Measurements from ENCODE around the gene TIMELESS. TPM values are rescaled to one million over a fixed set of nuclear protein-coding genes. Genes with fewer than 3 reads are reported as not detected.

Gene TIMELESS
- total RNA-seq, 1 experiment from 2014 or later, result 47.0 TPM

GRCh38 chr12:56431850-56432249, 17.4 kb downstream of the TIMELESS start:
- Histone ChIP-seq H3K36me3 (ENCODE audit: control insufficient read depth in 1 of 2, insufficient read depth in 2 of 2, low read length in 2 of 2) (peaks cover 14 to 30% of the 10 kb centered on the region in 2 experiments; a peak in 3 of 4 replicates), H4K20me1 (ENCODE audit: insufficient read depth) (no peaks in the 10 kb centered on the region), H3K27ac (ENCODE audit: low read depth, low read length) (no peak overlapping the region), H3K9me3 (ENCODE audit: control insufficient read depth in 1 of 2, insufficient read depth in 1 of 2, low read depth in 1 of 2, low read length in 2 of 2) (no peaks in the 10 kb centered on the region), H3K9ac (ENCODE audit: low read length) (no peak overlapping the region), H3K4me3 (replicated peaks in 1 of 2; ENCODE audit: low read depth in 1 of 2, low read length in 2 of 2) (no peak overlapping the region), H3K9me2 (ENCODE audit: insufficient read depth) (no peaks in the 10 kb centered on the region), H3K4me1 (ENCODE audit: control insufficient read depth in 1 of 2, insufficient read depth in 2 of 2, low read length in 2 of 2) (no peaks in the 10 kb centered on the region), H3K79me2 (ENCODE audit: insufficient read depth, low read length) (peaks cover 5% of the 10 kb centered on the region; the same call in 1 of the 2 replicates), H2AFZ (ENCODE audit: low read depth, low read length, poor library complexity, severe bottlenecking) (no peak overlapping the region), H3K4me2 (ENCODE audit: low read length) (no peak overlapping the region), H3K27me3 (ENCODE audit: insufficient read depth, low read length) (no peaks in the 10 kb centered on the region)
- ChIA-PET POLR2A (no interaction called here), RAD21 (ENCODE audit: low non-redundant PET in 1 of 2, low total read pairs in 2 of 2, uncharacterized antibody in 2 of 2, unreplicated experiment in 2 of 2) (no interaction called here), CTCF (no interaction called here)
- ATAC-seq, result no peak
- intact Hi-C loops (cut with micrococcal nuclease), result no loop called here
- TF ChIP-seq CTCF (IDR thresholded peaks at IDR 0.05 in 2 of 3, conservative IDR thresholded peaks at IDR 0.05 in 1 of 3; ENCODE audit: borderline replicate concordance in 1 of 3, insufficient read depth in 1 of 3, low read depth in 2 of 3, low read length in 2 of 3) (no peak), SP1 (IDR thresholded peaks at IDR 0.05; ENCODE audit: low read depth) (no peak), EZH2phosphoT487 (IDR thresholded peaks at IDR 0.05; ENCODE audit: borderline replicate concordance) (no peak), ATF3 (IDR thresholded peaks at IDR 0.05) (no peak), CEBPB (IDR thresholded peaks at IDR 0.05; ENCODE audit: low read depth) (no peak), YY1 (IDR thresholded peaks at IDR 0.05; ENCODE audit: extremely low read depth, insufficient replicate concordance, low read depth, low read length) (no peak), MAX (IDR thresholded peaks at IDR 0.05) (no peak), EZH2 (IDR thresholded peaks at IDR 0.05) (no peak), CBX3 (IDR thresholded peaks at IDR 0.05; ENCODE audit: low read depth) (no peak), POLR2AphosphoS5 (IDR thresholded peaks at IDR 0.05; ENCODE audit: low read depth, low read length) (no peak), RAD21 (IDR thresholded peaks at IDR 0.05; ENCODE audit: low read depth) (no peak), REST (IDR thresholded peaks at IDR 0.05; ENCODE audit: low read depth) (no peak), TCF7L2 (IDR thresholded peaks at IDR 0.05; ENCODE audit: borderline replicate concordance, extremely low read depth, insufficient read depth, insufficient read length) (no peak), EGR1 (IDR thresholded peaks at IDR 0.05; ENCODE audit: low read depth) (no peak), SIN3A (IDR thresholded peaks at IDR 0.05; ENCODE audit: low read depth) (no peak), ELF1 (IDR thresholded peaks at IDR 0.05; ENCODE audit: borderline replicate concordance, low read depth) (no peak), ZFX (IDR thresholded peaks at IDR 0.05) (no peak), ZBTB33 (IDR thresholded peaks at IDR 0.05; ENCODE audit: extremely low read depth, insufficient replicate concordance, low read length) (no peak)
- DNase-seq (ENCODE audit: low read depth, low spot score), result no peak
- BruUV-seq (replicated peaks), result no TSS peak

All from HCT116 (cell line).